Measurements from ENCODE around the gene SEMA6A. TPM values are rescaled to one million over a fixed set of nuclear protein-coding genes. Genes with fewer than 3 reads are reported as not detected.

SEMA6A gene
- total and polyA plus RNA-seq, 4 donors: 3.7 to 11.4 (median 5.6) TPM

- H3K4me1 ChIP-seq (ENCODE audit: control insufficient read depth in 4 of 4, insufficient read depth in 4 of 4, low read length in 3 of 4): peaks cover 0 to 9% (median 4%) of the 10 kb centered on the region in 4 donors
- H3K9ac ChIP-seq (ENCODE audit: low read depth in 1 of 2, low read length in 2 of 2): no peak overlapping the region
- 84% methylated on average over 6 of the region's 6 CpGs for whole genome bisulfite sequencing
- DNase-seq (ENCODE audit: low spot score): no peak
- no peak overlapping the region for H3K27ac ChIP-seq (ENCODE audit: low read depth in 1 of 2, low read length in 2 of 2)
- H3K4me3 ChIP-seq (ENCODE audit: low read depth in 1 of 3, low read length in 3 of 3): no peak overlapping the region
- no peaks in the 10 kb centered on the region for H3K9me3 ChIP-seq (ENCODE audit: control insufficient read depth in 4 of 4, low read length in 3 of 4)
- no peaks in the 10 kb centered on the region for H3K36me3 ChIP-seq (ENCODE audit: control insufficient read depth in 4 of 4, insufficient read depth in 3 of 4, low read depth in 1 of 4, low read length in 3 of 4)
- no peak for TF ChIP-seq GABPA (IDR thresholded peaks at IDR 0.05 in 1 of 2, conservative IDR thresholded peaks at IDR 0.05 in 1 of 2)
- no peak for TF ChIP-seq EGR1 (IDR thresholded peaks at IDR 0.05; ENCODE audit: low read depth in 2 of 2)
- TF ChIP-seq HNF4G (IDR thresholded peaks at IDR 0.05): no peak
- no peak for TF ChIP-seq FOXA1 (IDR thresholded peaks at IDR 0.05)
- TF ChIP-seq CTCF (IDR thresholded peaks at IDR 0.05; ENCODE audit: low read depth, low read length, missing input control): no peak
- TF ChIP-seq YY1 (IDR thresholded peaks at IDR 0.05): no peak
- TF ChIP-seq HNF4A (conservative IDR thresholded peaks at IDR 0.05): no peak
- no peak for TF ChIP-seq RAD21 (IDR thresholded peaks at IDR 0.05)
- no peak for TF ChIP-seq JUND (IDR thresholded peaks at IDR 0.05)
- TF ChIP-seq SP1 (IDR thresholded peaks at IDR 0.05): no peak
- no peak for TF ChIP-seq REST (IDR thresholded peaks at IDR 0.05)
- no peak for TF ChIP-seq MAX (IDR thresholded peaks at IDR 0.05)
- no peak for TF ChIP-seq RXRA (IDR thresholded peaks at IDR 0.05)
- TF ChIP-seq NR2F2 (IDR thresholded peaks at IDR 0.05): no peak
- TF ChIP-seq ZBTB33 (IDR thresholded peaks at IDR 0.05): no peak
- no peak for TF ChIP-seq ATF3 (IDR thresholded peaks at IDR 0.05)
- no peak for TF ChIP-seq TAF1 (conservative IDR thresholded peaks at IDR 0.05)
- no peak for TF ChIP-seq FOXA2 (IDR thresholded peaks at IDR 0.05)
- no peaks in the 10 kb centered on the region for H3K27me3 ChIP-seq (ENCODE audit: control insufficient read depth in 4 of 4, insufficient read depth in 4 of 4, low read length in 3 of 4)
Measured at GRCh38 chr5:116437351-116437705, 137.3 kb downstream of the SEMA6A start.

All from liver (tissue), 9 donors.